ENCODE results near the gene USP4.

DNA sequence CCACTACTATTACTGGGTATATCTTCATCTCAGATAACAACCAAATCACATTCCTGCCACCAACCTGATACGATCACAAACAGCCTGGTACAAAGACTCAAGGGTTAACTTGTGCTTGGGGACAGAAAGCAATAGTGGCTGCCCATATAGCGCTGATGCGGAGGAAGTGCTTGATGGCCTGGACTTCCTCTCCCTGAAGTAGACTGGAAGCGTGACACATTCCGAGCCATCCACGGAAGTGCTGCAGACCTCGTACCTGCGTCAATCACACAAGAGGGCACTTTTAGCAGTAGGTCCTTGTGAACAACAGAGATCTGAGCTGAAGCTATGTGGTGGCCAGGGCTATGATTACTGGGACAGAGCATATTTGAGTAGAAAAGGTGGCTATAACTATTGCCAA is 45.5 kb downstream of the USP4 start:
- TF ChIP-seq, protein P1, sequence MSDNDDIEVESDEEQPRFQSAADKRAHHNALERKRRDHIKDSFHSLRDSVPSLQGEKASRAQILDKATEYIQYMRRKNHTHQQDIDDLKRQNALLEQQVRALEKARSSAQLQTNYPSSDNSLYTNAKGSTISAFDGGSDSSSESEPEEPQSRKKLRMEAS (IDR thresholded peaks at IDR 0.05; ENCODE audit: low read depth, low read length): no peak
- TF ChIP-seq CTCF (IDR thresholded peaks at IDR 0.05; ENCODE audit: low read depth, low read length) (no peak), POLR2A (IDR thresholded peaks at IDR 0.05; ENCODE audit: extremely low read depth, insufficient read length) (no peak)

All from NB4 (cell line).